Measurements from ENCODE around the gene EEF1AKMT1. TPM values are rescaled to one million over a fixed set of nuclear protein-coding genes. Genes with fewer than 3 reads are reported as not detected.

The EEF1AKMT1 gene
- total and polyA plus RNA-seq, 2 donors (not counting 1 experiment from before 2014, with no cell fraction given), result 7.6 to 18.0 TPM

DNA sequence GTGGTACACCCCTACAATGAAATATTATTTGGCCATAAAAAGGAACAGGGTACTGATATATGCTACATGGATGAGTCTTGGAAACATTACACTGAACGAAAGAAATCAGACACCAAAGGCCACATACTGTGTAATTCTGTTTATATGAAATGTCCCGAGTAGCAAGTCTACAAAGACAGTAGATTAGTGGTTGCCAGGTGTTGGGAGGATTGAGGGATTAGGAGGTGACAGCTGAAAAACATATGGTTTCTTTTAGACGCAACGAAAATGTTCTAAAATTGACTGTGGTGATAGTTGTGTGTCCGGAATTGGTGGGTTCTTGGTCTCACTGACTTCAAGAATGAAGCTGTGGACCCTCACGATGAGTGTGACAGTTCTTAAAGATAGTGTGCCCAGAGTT lies 35.1 kb downstream of the EEF1AKMT1 start:
- Histone ChIP-seq H3K79me2 (ENCODE audit: control insufficient read depth, insufficient read depth, low read length) (no peaks in the 10 kb centered on the region), H3K27ac (ENCODE audit: insufficient read depth, low read length) (no peak overlapping the region), H3K36me3 (ENCODE audit: control insufficient read depth, insufficient read depth, low read length) (no peaks in the 10 kb centered on the region), H3K4me1 (ENCODE audit: control insufficient read depth, extremely low read depth, insufficient read depth, low read length) (no peaks in the 10 kb centered on the region), H4K20me1 (ENCODE audit: control insufficient read depth, extremely low read depth, insufficient read depth, low read length) (no peaks in the 10 kb centered on the region), H3K9ac (ENCODE audit: insufficient read depth, low read length) (no peak overlapping the region), H3K4me2 (ENCODE audit: extremely low read depth, insufficient read depth, low read length) (no peak overlapping the region), H3K9me3 (ENCODE audit: control insufficient read depth, insufficient read depth, low read depth, low read length) (no peaks in the 10 kb centered on the region), H3K27me3 (ENCODE audit: control insufficient read depth, insufficient read depth, low read length) (no peaks in the 10 kb centered on the region), H2AFZ (ENCODE audit: low read length) (no peak overlapping the region), H3K4me3 (replicated peaks in 1 of 4; ENCODE audit: control extremely low read depth in 1 of 4, insufficient read depth in 1 of 4, low read depth in 3 of 4, low read length in 4 of 4) (no peak overlapping the region)
- no peak for DNase-seq (ENCODE audit: low read depth in 2 of 2)
- no peak for TF ChIP-seq EZH2 (IDR thresholded peaks at IDR 0.05; ENCODE audit: low read length, missing control alignments)
- TF ChIP-seq, protein P1, sequence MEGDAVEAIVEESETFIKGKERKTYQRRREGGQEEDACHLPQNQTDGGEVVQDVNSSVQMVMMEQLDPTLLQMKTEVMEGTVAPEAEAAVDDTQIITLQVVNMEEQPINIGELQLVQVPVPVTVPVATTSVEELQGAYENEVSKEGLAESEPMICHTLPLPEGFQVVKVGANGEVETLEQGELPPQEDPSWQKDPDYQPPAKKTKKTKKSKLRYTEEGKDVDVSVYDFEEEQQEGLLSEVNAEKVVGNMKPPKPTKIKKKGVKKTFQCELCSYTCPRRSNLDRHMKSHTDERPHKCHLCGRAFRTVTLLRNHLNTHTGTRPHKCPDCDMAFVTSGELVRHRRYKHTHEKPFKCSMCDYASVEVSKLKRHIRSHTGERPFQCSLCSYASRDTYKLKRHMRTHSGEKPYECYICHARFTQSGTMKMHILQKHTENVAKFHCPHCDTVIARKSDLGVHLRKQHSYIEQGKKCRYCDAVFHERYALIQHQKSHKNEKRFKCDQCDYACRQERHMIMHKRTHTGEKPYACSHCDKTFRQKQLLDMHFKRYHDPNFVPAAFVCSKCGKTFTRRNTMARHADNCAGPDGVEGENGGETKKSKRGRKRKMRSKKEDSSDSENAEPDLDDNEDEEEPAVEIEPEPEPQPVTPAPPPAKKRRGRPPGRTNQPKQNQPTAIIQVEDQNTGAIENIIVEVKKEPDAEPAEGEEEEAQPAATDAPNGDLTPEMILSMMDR (conservative IDR thresholded peaks at IDR 0.05 in 1 of 2, IDR thresholded peaks at IDR 0.05 in 1 of 2; ENCODE audit: low read depth in 1 of 2, low read length in 2 of 2), result no peak

DNA sequence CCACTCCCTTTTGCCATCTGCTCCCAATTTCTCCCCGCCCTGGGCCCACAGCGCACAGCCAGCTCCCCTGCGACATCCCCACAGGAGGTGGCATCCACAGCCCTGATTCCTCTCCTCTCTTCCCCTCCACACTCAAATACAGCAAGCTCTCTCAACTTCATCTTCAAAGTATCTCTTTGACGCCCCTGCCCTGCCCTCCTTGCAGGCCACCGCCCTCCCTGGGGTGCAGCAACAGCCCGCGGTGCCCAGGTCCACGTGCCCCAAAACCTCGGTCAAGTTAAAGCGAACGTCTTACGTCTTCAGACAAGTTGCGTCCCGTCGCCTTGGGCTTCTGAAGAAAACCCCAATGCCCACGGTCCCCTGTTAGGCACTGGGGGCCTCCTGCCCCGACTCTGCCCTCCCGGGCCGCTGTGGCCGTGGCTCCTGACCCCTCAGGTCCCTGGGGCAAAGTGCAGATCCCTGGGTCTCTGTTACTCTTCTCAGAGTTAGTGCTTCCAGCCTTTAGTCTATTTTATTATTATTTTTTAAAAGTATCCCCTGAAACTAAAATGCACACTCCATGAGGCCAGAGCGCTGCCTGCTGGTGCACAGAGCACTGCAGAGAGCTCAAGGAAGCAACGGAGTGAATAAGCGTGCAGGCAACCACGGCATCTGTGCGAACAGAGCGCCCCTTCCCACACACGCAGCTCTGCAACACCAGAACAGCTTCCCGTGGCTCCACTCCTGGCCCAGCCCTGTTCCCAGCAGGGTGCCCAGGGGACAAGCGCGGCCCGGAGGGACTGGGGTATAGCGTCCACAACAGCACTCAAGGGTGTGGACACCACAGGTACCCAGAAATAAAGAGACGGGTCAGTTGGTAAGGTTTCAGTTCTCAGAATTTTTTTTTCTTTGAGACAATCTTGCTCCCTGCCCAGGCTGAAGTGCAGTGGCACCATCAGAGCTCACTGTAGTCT lies 43.9 kb downstream of the EEF1AKMT1 start:
- TF ChIP-seq, protein P1 (conservative IDR thresholded peaks at IDR 0.05 in 1 of 2, IDR thresholded peaks at IDR 0.05 in 1 of 2; ENCODE audit: low read depth in 1 of 2, low read length in 2 of 2), result no peak
- TF ChIP-seq EZH2 (IDR thresholded peaks at IDR 0.05; ENCODE audit: low read length, missing control alignments), result no peak
- Histone ChIP-seq H4K20me1 (ENCODE audit: control insufficient read depth, extremely low read depth, insufficient read depth, low read length) (no peaks in the 10 kb centered on the region), H3K4me2 (ENCODE audit: extremely low read depth, insufficient read depth, low read length) (no peak overlapping the region), H3K4me1 (ENCODE audit: control insufficient read depth, extremely low read depth, insufficient read depth, low read length) (no peaks in the 10 kb centered on the region), H3K9ac (ENCODE audit: insufficient read depth, low read length) (no peak overlapping the region), H3K27ac (ENCODE audit: insufficient read depth, low read length) (no peak overlapping the region), H3K36me3 (ENCODE audit: control insufficient read depth, insufficient read depth, low read length) (no peaks in the 10 kb centered on the region), H3K27me3 (ENCODE audit: control insufficient read depth, insufficient read depth, low read length) (no peaks in the 10 kb centered on the region), H2AFZ (ENCODE audit: low read length) (no peak overlapping the region), H3K79me2 (ENCODE audit: control insufficient read depth, insufficient read depth, low read length) (no peaks in the 10 kb centered on the region), H3K4me3 (replicated peaks in 1 of 4; ENCODE audit: control extremely low read depth in 1 of 4, insufficient read depth in 1 of 4, low read depth in 3 of 4, low read length in 4 of 4) (no peak overlapping the region), H3K9me3 (ENCODE audit: control insufficient read depth, insufficient read depth, low read depth, low read length) (no peaks in the 10 kb centered on the region)
- no peak for DNase-seq (ENCODE audit: low read depth in 2 of 2)

DNA sequence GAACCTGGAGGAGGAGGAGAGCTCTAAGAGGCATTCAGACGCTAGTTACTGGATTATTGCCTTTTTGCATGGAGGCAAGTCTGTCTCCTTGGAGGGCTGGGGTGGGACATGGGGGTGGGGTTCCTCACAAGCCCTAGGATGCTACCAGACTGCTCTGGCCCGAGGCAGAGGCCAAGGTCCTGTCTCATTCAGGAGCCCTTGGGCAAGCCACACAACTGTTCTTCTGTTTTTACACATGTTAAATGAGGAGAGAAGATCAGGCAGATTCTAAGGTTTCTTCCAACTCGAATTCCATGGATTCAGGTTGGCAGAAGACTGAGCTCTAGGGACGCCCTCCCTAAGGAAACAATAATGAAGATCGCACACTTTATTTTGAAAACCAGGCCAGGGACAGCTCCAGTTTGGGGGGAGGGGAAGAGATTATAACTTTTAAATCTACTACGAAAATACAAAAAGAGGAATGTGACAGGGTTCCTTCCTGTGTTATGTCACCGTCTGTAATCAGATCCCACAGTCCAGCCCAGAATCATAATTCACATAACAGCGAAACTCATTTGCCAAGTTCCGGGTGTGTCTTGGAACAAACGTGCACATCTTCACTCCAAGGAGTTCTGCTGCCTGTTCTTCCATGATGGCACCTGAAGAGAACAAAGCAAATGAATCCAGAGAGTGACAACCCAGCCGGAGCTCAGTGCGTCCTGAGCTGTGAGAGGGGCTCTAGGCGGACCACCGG lies 45.0 kb downstream of the EEF1AKMT1 start:
- H2AFZ ChIP-seq (ENCODE audit: low read length), result no peak overlapping the region

More for the DNA sequence above, 45.0 kb downstream of the EEF1AKMT1 start:
- H3K4me2 ChIP-seq (ENCODE audit: extremely low read depth, insufficient read depth, low read length), result no peak overlapping the region
- H4K20me1 ChIP-seq (ENCODE audit: control insufficient read depth, extremely low read depth, insufficient read depth, low read length), result no peaks in the 10 kb centered on the region
- no peak overlapping the region for H3K27ac ChIP-seq (ENCODE audit: insufficient read depth, low read length)
- H3K36me3 ChIP-seq (ENCODE audit: control insufficient read depth, insufficient read depth, low read length), result no peaks in the 10 kb centered on the region
- H3K9me3 ChIP-seq (ENCODE audit: control insufficient read depth, insufficient read depth, low read depth, low read length), result no peaks in the 10 kb centered on the region
- H3K9ac ChIP-seq (ENCODE audit: insufficient read depth, low read length), result no peak overlapping the region
- DNase-seq (ENCODE audit: low read depth in 2 of 2), result no peak
- no peak overlapping the region for H3K4me3 ChIP-seq (replicated peaks in 1 of 4; ENCODE audit: control extremely low read depth in 1 of 4, insufficient read depth in 1 of 4, low read depth in 3 of 4, low read length in 4 of 4)
- H3K4me1 ChIP-seq (ENCODE audit: control insufficient read depth, extremely low read depth, insufficient read depth, low read length), result no peaks in the 10 kb centered on the region
- H3K27me3 ChIP-seq (ENCODE audit: control insufficient read depth, insufficient read depth, low read length), result no peaks in the 10 kb centered on the region
- no peaks in the 10 kb centered on the region for H3K79me2 ChIP-seq (ENCODE audit: control insufficient read depth, insufficient read depth, low read length)
- TF ChIP-seq, protein P1 (conservative IDR thresholded peaks at IDR 0.05 in 1 of 2, IDR thresholded peaks at IDR 0.05 in 1 of 2; ENCODE audit: low read depth in 1 of 2, low read length in 2 of 2), result no peak
- TF ChIP-seq EZH2 (IDR thresholded peaks at IDR 0.05; ENCODE audit: low read length, missing control alignments), result no peak

All from fibroblast of lung (primary cell).